Suprapubic skin (tissue), 4 donors: ENCODE data around the gene SLC12A6.

Experiments
- CTCF ChIP-seq, 2 donors: fragments of 200-600 bp in 1 of 2; fragments of 450-650 bp in 1 of 2; sonication (generic) in 1 of 2; IDR thresholded peaks; one replicate each; pipeline ENCODE4 v1.5.1; 2016 to 2019; ENCODE audit warnings: antibody characterized with exemption in 2 of 2, mild to moderate bottlenecking in 1 of 2, moderate library complexity in 1 of 2
- POLR2A ChIP-seq, 2 donors: fragments of 450-650 bp; IDR thresholded peaks; one replicate each; pipeline ENCODE4 v1.6.1; 2017; ENCODE audit warnings: antibody characterized with exemption in 2 of 2, mild to moderate bottlenecking in 2 of 2, moderate library complexity in 2 of 2
- POLR2AphosphoS5 ChIP-seq, 3 donors: sonication (generic); formaldehyde crosslinking; IDR thresholded peaks; one replicate each; pipeline ENCODE4 v1.6.1; 2017; ENCODE audit warnings: antibody characterized with exemption in 3 of 3

DNA sequence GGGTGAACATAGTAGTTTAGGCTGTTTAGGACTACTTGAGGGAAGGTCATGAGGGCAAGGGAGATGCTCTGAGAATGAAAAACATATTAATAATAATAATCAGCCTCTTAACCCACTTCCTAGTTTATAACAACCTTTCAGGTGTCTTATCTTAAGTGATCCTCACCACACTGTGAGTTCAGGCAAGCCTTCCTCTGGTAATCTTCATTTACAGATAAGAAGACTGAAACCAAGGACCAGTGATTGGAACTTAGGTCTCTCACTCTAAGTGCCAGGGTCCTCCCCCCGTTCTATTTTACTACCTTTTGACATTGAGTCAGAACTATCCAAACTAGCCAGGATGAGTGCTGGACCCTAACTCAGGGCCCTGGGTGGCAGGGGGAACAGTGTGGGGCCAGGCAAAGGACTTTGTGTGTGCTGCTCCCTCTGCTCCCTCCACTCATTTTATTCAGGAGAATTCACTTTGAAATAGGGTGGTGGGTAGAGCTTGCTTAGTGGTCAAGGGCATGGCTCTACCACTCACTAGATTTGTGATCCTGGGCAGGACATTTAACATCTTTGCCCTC lies 11.2 kb upstream of the SLC12A6 start:
- no peak for TF ChIP-seq POLR2A (IDR thresholded peaks at IDR 0.05)
- no peak for TF ChIP-seq CTCF (IDR thresholded peaks at IDR 0.05)
- TF ChIP-seq POLR2AphosphoS5 (IDR thresholded peaks at IDR 0.05): no peak
